ENCODE data around the gene SIDT2.

The SIDT2 gene

GRCh38 chr11:117210620-117211019, 32.1 kb downstream of the SIDT2 start:
- ATAC-seq (replicated peaks) (no peak), DNase-seq (no peak)
- Mint-ChIP-seq H3K27ac (no peak overlapping the region), H3K4me3 (no peak overlapping the region), H3K9me3 (no peaks in the 10 kb centered on the region), H3K27me3 (no peaks in the 10 kb centered on the region), H3K36me3 (peaks cover 24 to 48% of the 10 kb centered on the region in 2 donors), H3K4me1 (peaks cover 0 to 2% of the 10 kb centered on the region in 2 donors)

- peaks cover 0 to 2% of the 10 kb centered on the region in 2 donors for H3K4me1 Mint-ChIP-seq
- no peaks in the 10 kb centered on the region for H3K9me3 Mint-ChIP-seq
- peaks cover 36 to 54% of the 10 kb centered on the region in 2 donors for H3K36me3 Mint-ChIP-seq
- no peak overlapping the region for H3K4me3 Mint-ChIP-seq
- H3K27me3 Mint-ChIP-seq, result no peaks in the 10 kb centered on the region
- H3K27ac Mint-ChIP-seq, result no peak overlapping the region
- DNase-seq (no peak), ATAC-seq (replicated peaks) (no peak)
These were observed 34.3 kb downstream of the SIDT2 start for GRCh38 chr11:117212697-117213355.

GRCh38 chr11:117214404-117215110, 36.0 kb downstream of the SIDT2 start:
- DNase-seq (no peak), ATAC-seq (replicated peaks) (no peak)
- Mint-ChIP-seq H3K36me3 (peaks cover 46 to 71% of the 10 kb centered on the region in 2 donors), H3K9me3 (no peaks in the 10 kb centered on the region), H3K4me1 (peaks cover 5% of the 10 kb centered on the region in 2 donors), H3K27ac (peak overlapping the region; percentile 7), H3K27me3 (no peaks in the 10 kb centered on the region), H3K4me3 (no peak overlapping the region)

- no peak for DNase-seq
- Mint-ChIP-seq H3K9me3 (no peaks in the 10 kb centered on the region), H3K4me3 (no peak overlapping the region), H3K4me1 (peaks cover 3 to 12% of the 10 kb centered on the region in 2 donors), H3K36me3 (peaks cover 51 to 70% of the 10 kb centered on the region in 2 donors), H3K27me3 (no peaks in the 10 kb centered on the region), H3K27ac (peak overlapping the region; percentile 47)
- no peak for ATAC-seq (replicated peaks)
These were observed 38.9 kb downstream of the SIDT2 start for GRCh38 chr11:117217141-117218084.

GRCh38 chr11:117218133-117218915, 39.8 kb downstream of the SIDT2 start:
- H3K36me3 Mint-ChIP-seq, result peaks cover 50 to 71% of the 10 kb centered on the region in 2 donors
- DNase-seq, result no peak
- no peaks in the 10 kb centered on the region for H3K27me3 Mint-ChIP-seq

GRCh38 chr11:117219001-117219400, 40.5 kb downstream of the SIDT2 start:
- H3K9me3 Mint-ChIP-seq, result no peaks in the 10 kb centered on the region
- H3K4me3 Mint-ChIP-seq, result no peak overlapping the region
- H3K36me3 Mint-ChIP-seq, result peaks cover 54 to 74% of the 10 kb centered on the region in 2 donors
- peak overlapping the region; percentile 89 for H3K27ac Mint-ChIP-seq
- ATAC-seq (replicated peaks) (no peak), DNase-seq (no peak)
- peaks cover 3 to 12% of the 10 kb centered on the region in 2 donors for H3K4me1 Mint-ChIP-seq
- H3K27me3 Mint-ChIP-seq, result no peaks in the 10 kb centered on the region

More at GRCh38 chr11:117218133-117218915, 39.8 kb downstream of the SIDT2 start:
- no peaks in the 10 kb centered on the region for H3K9me3 Mint-ChIP-seq
- ATAC-seq (replicated peaks), result no peak
- H3K27ac Mint-ChIP-seq, result peak overlapping the region; percentile 44
- no peak overlapping the region for H3K4me3 Mint-ChIP-seq
- peaks cover 3 to 12% of the 10 kb centered on the region in 2 donors for H3K4me1 Mint-ChIP-seq

GRCh38 chr11:117219455-117219854, 40.9 kb downstream of the SIDT2 start:
- no peak for ATAC-seq (replicated peaks)
- peaks cover 53 to 74% of the 10 kb centered on the region in 2 donors for H3K36me3 Mint-ChIP-seq

GRCh38 chr11:117219995-117220394, 41.5 kb downstream of the SIDT2 start:
- H3K9me3 Mint-ChIP-seq, result no peaks in the 10 kb centered on the region
- ATAC-seq (replicated peaks), result no peak
- peaks cover 53 to 74% of the 10 kb centered on the region in 2 donors for H3K36me3 Mint-ChIP-seq
- no peak for DNase-seq
- peak overlapping the region; percentile 31 for H3K27ac Mint-ChIP-seq
- peaks cover 3 to 17% of the 10 kb centered on the region in 2 donors for H3K4me1 Mint-ChIP-seq
- no peaks in the 10 kb centered on the region for H3K27me3 Mint-ChIP-seq
- H3K4me3 Mint-ChIP-seq, result no peak overlapping the region

More at GRCh38 chr11:117219455-117219854, 40.9 kb downstream of the SIDT2 start:
- Mint-ChIP-seq H3K4me1 (peaks cover 3 to 12% of the 10 kb centered on the region in 2 donors), H3K27me3 (no peaks in the 10 kb centered on the region), H3K9me3 (no peaks in the 10 kb centered on the region), H3K4me3 (no peak overlapping the region), H3K27ac (peak overlapping the region; percentile 89)
- no peak for DNase-seq

- Mint-ChIP-seq H3K27me3 (no peaks in the 10 kb centered on the region), H3K9me3 (no peaks in the 10 kb centered on the region), H3K27ac (no peak overlapping the region), H3K36me3 (peaks cover 59 to 78% of the 10 kb centered on the region in 2 donors), H3K4me1 (peaks cover 3 to 23% of the 10 kb centered on the region in 2 donors), H3K4me3 (no peak overlapping the region)
- ATAC-seq (replicated peaks), result no peak
- DNase-seq, result no peak
These were observed 42.0 kb downstream of the SIDT2 start for GRCh38 chr11:117220568-117220967.

GRCh38 chr11:117220999-117221774, 42.6 kb downstream of the SIDT2 start:
- Mint-ChIP-seq H3K4me1 (peaks cover 3 to 24% of the 10 kb centered on the region in 2 donors), H3K27ac (no peak overlapping the region), H3K36me3 (peaks cover 59 to 81% of the 10 kb centered on the region in 2 donors), H3K27me3 (no peaks in the 10 kb centered on the region), H3K9me3 (no peaks in the 10 kb centered on the region), H3K4me3 (no peak overlapping the region)
- no peak for ATAC-seq (replicated peaks)
- DNase-seq, result no peak

- Mint-ChIP-seq H3K27me3 (no peaks in the 10 kb centered on the region), H3K4me1 (peaks cover 8 to 31% of the 10 kb centered on the region in 2 donors), H3K4me3 (no peak overlapping the region), H3K36me3 (peaks cover 60 to 86% of the 10 kb centered on the region in 2 donors), H3K9me3 (no peaks in the 10 kb centered on the region), H3K27ac (peak overlapping the region; percentile 49)
- ATAC-seq (replicated peaks) (no peak), DNase-seq (no peak)
These were observed 43.4 kb downstream of the SIDT2 start for GRCh38 chr11:117221775-117222517.

- Mint-ChIP-seq H3K4me1 (peaks cover 11 to 35% of the 10 kb centered on the region in 2 donors), H3K36me3 (peaks cover 54 to 86% of the 10 kb centered on the region in 2 donors), H3K4me3 (no peak overlapping the region), H3K9me3 (no peaks in the 10 kb centered on the region), H3K27ac (peak overlapping the region; percentile 62), H3K27me3 (no peaks in the 10 kb centered on the region)
- DNase-seq, result no peak
- ATAC-seq (replicated peaks), result no peak
These were observed 44.6 kb downstream of the SIDT2 start for GRCh38 chr11:117222991-117223740.

All from stimulated activated naive B cell treated with anti-CD40 and anti-IgM and Interleukin-4, amounts not matched to agents 10 μg/mL and 1 μg/mL and 100 μg/mL, for 72 hours (primary cell).